H1 (cell line): Measurements from ENCODE around the gene CX3CR1.

ENCODE experiments used
- ATF2 ChIP-seq: IDR thresholded peaks from 2 replicates; pipeline ENCODE4 v1.6.1; 2012; ENCODE audit warnings: low read length, inconsistent platforms
- CEBPB ChIP-seq: IDR thresholded peaks from 2 replicates; pipeline ENCODE4 v1.6.1; 2012; ENCODE audit warnings: low read depth, low read length
- CTBP2 ChIP-seq: IDR thresholded peaks from 2 replicates; pipeline ENCODE4 v1.7.0; 2011; ENCODE audit warnings: borderline replicate concordance, mild to moderate bottlenecking, moderate library complexity, mixed read lengths, low read length; ENCODE audit not compliant: insufficient read depth, insufficient read length
- CTCF ChIP-seq, 3 experiments: IDR thresholded peaks; 1 replicate in 2 of 3; 2 replicates in 1 of 3; pipeline versions ENCODE4 v1.5.1 to v1.6.1; 2011; ENCODE audit warnings: low read length in 3 of 3, mild to moderate bottlenecking in 3 of 3, inconsistent platforms in 2 of 3, low read depth in 1 of 3, moderate library complexity in 1 of 3; ENCODE audit not compliant: insufficient read depth in 1 of 3; ENCODE audit errors: control extremely low read depth in 1 of 3
- EP300 ChIP-seq, 2 experiments: IDR thresholded peaks; 1 replicate in 1 of 2; 2 replicates in 1 of 2; pipeline ENCODE4 v1.6.1; 2011 to 2012; ENCODE audit warnings: low read depth in 2 of 2, low read length in 2 of 2, mild to moderate bottlenecking in 2 of 2, borderline replicate concordance in 1 of 2, inconsistent platforms in 1 of 2, moderate library complexity in 1 of 2
- MAX ChIP-seq: IDR thresholded peaks from 2 replicates; pipeline ENCODE4 v1.6.1; 2012; ENCODE audit warnings: inconsistent platforms
- POLR2A ChIP-seq, 2 experiments: IDR thresholded peaks; 1 replicate in 1 of 2; 2 replicates in 1 of 2; pipeline ENCODE4 v1.6.1; 2011; ENCODE audit warnings: low read depth in 2 of 2, low read length in 2 of 2, mild to moderate bottlenecking in 2 of 2; ENCODE audit errors: control extremely low read depth in 1 of 2
- RAD21 ChIP-seq, 2 experiments: IDR thresholded peaks in 1 of 2; conservative IDR thresholded peaks in 1 of 2; 2 replicates each; pipeline ENCODE4 v1.6.1; 2011; ENCODE audit warnings: low read depth in 2 of 2, low read length in 2 of 2, improper control_type of control experiment in 1 of 2, inconsistent platforms in 1 of 2, mild to moderate bottlenecking in 1 of 2, moderate library complexity in 1 of 2
- SIN3A ChIP-seq, 2 experiments: IDR thresholded peaks in 1 of 2; conservative IDR thresholded peaks in 1 of 2; 2 replicates each; pipeline ENCODE4 v1.6.1; 2011 to 2012; ENCODE audit warnings: low read length in 2 of 2, improper control_type of control experiment in 1 of 2, low read depth in 1 of 2, mild to moderate bottlenecking in 1 of 2
- SP2 ChIP-seq: IDR thresholded peaks from 2 replicates; pipeline ENCODE4 v1.6.1; 2012; ENCODE audit warnings: mild to moderate bottlenecking, low read length, inconsistent platforms
- SRF ChIP-seq: IDR thresholded peaks from 2 replicates; pipeline ENCODE4 v1.6.1; 2011; ENCODE audit warnings: mild to moderate bottlenecking, low read depth, low read length, moderate library complexity
- TEAD4 ChIP-seq: IDR thresholded peaks from 2 replicates; pipeline ENCODE4 v1.6.1; 2012; ENCODE audit warnings: low read depth, low read length, inconsistent platforms, mixed read lengths
- ZNF274 ChIP-seq: IDR thresholded peaks from 2 replicates; pipeline ENCODE4 v1.7.0; 2012; ENCODE audit warnings: low read length, borderline replicate concordance; ENCODE audit errors: extremely low read depth

- TF ChIP-seq CEBPB, result no peak
- TF ChIP-seq SIN3A (conservative IDR thresholded peaks at IDR 0.05 in 1 of 2, IDR thresholded peaks at IDR 0.05 in 1 of 2; ENCODE audit: low read depth in 1 of 2, low read length in 2 of 2), result no peak
- no peak for TF ChIP-seq CTCF (IDR thresholded peaks at IDR 0.05; ENCODE audit: control extremely low read depth in 1 of 3, insufficient read depth in 1 of 3, low read depth in 1 of 3, low read length in 3 of 3)
- no peak for TF ChIP-seq POLR2A (IDR thresholded peaks at IDR 0.05; ENCODE audit: control extremely low read depth in 1 of 2, low read depth in 2 of 2, low read length in 2 of 2)
- TF ChIP-seq SP2, result no peak
- TF ChIP-seq SRF, result no peak
- no peak for TF ChIP-seq RAD21 (IDR thresholded peaks at IDR 0.05 in 1 of 2, conservative IDR thresholded peaks at IDR 0.05 in 1 of 2; ENCODE audit: low read depth in 2 of 2, low read length in 2 of 2)
- TF ChIP-seq ZNF274, result no peak
- no peak for TF ChIP-seq EP300 (IDR thresholded peaks at IDR 0.05; ENCODE audit: borderline replicate concordance in 1 of 2, low read depth in 2 of 2, low read length in 2 of 2)
- TF ChIP-seq TEAD4, result no peak
- TF ChIP-seq ATF2, result no peak
- no peak for TF ChIP-seq MAX
- no peak for TF ChIP-seq CTBP2
These were observed 37.8 kb upstream of the CX3CR1 start for GRCh38 chr3:39317571-39318169.
